B cell (primary cell): ENCODE measurements around the gene MAGI2. TPM values are rescaled to one million over a fixed set of nuclear protein-coding genes. Genes with fewer than 3 reads are reported as not detected.

Source experiments
- ATAC-seq: fragments of 200-7000 bp; cut with Tn5 transposase; one replicate; pipeline ENCODE4 v1.10.0; 2021; ENCODE audit warnings: low read depth, mild to moderate bottlenecking, moderate number of reproducible peaks, moderate library complexity
- CTCF ChIA-PET: fragments of 350-600 bp; sonication (Branson Sonifier 250); formaldehyde crosslinking; loops from one replicate; lab custom pipeline; 2021; ENCODE audit warnings: antibody characterized with exemption, inconsistent platforms; lab: Charles Lee
- POLR2A ChIA-PET: fragments of 350-600 bp; sonication (Branson Sonifier 250); formaldehyde crosslinking; loops from one replicate; lab custom pipeline; 2021; ENCODE audit warnings: antibody characterized with exemption; lab: Charles Lee
- DNase-seq: peaks from one replicate; pipeline ENCODE4 v3.0.0; 2013
- H2AFZ ChIP-seq: 2 replicates; pipeline ENCODE4 v1.6.1; 2012; ENCODE audit warnings: mild to moderate bottlenecking, low read depth, low read length; ENCODE audit not compliant: insufficient read depth, poor library complexity, severe bottlenecking
- H3K27ac ChIP-seq, 2 donors: 1 replicate in 1 of 2; 2 replicates in 1 of 2; pipeline ENCODE4 v1.5.1; 2012 to 2013; ENCODE audit warnings: low read length in 2 of 2, mild to moderate bottlenecking in 2 of 2, moderate library complexity in 1 of 2
- H3K27me3 ChIP-seq, 4 experiments: fragments of 200-600 bp in 1 of 4; sonication (generic) in 1 of 4; replicated peaks in 1 of 4; 1 replicate in 2 of 4; 2 replicates in 2 of 4; pipeline versions ENCODE4 v1.6.1 to v1.7.0; 2013 to 2016; ENCODE audit warnings: low read length in 3 of 4, mild to moderate bottlenecking in 2 of 4, mixed read lengths in 1 of 4, moderate library complexity in 1 of 4; ENCODE audit not compliant: insufficient read depth in 4 of 4, control insufficient read depth in 3 of 4; ENCODE audit errors: control extremely low read depth in 1 of 4
- H3K36me3 ChIP-seq, 2 experiments: replicated peaks in 1 of 2; 1 replicate in 1 of 2; 2 replicates in 1 of 2; pipeline versions ENCODE4 v1.6.1 to v1.7.1; 2013; ENCODE audit warnings: low read length in 1 of 2; ENCODE audit not compliant: insufficient read depth in 2 of 2, control insufficient read depth in 1 of 2; ENCODE audit errors: control extremely low read depth in 1 of 2, extremely low read depth in 1 of 2
- H3K4me1 ChIP-seq, 2 donors: fragments of 200-600 bp in 1 of 2; sonication (generic) in 1 of 2; 1 replicate in 1 of 2; 2 replicates in 1 of 2; pipeline versions ENCODE4 v1.5.1 to v1.6.1; 2013 to 2017; ENCODE audit warnings: low read length in 2 of 2; ENCODE audit not compliant: control insufficient read depth in 2 of 2, insufficient read depth in 2 of 2
- H3K4me2 ChIP-seq: replicated peaks from 2 replicates; pipeline ENCODE3; 2012; ENCODE audit warnings: mild to moderate bottlenecking, low read depth, low read length; ENCODE audit not compliant: poor library complexity, severe bottlenecking
- H3K4me3 ChIP-seq, 5 experiments: fragments of 200-600 bp in 1 of 5; sonication (generic) in 1 of 5; 1 replicate in 3 of 5; 2 replicates in 2 of 5; pipeline versions ENCODE4 v1.5.1 to v1.7.0; 2011 to 2016; ENCODE audit warnings: low read length in 4 of 5, mild to moderate bottlenecking in 4 of 5, low read depth in 2 of 5, control low read depth in 1 of 5, moderate library complexity in 1 of 5; ENCODE audit not compliant: insufficient read depth in 1 of 5; ENCODE audit errors: control extremely low read depth in 1 of 5, extremely low read depth in 1 of 5
- H3K79me2 ChIP-seq: fragments of 200-600 bp; sonication (generic); one replicate; pipeline ENCODE4 v1.6.0; 2016; ENCODE audit warnings: low read length; ENCODE audit not compliant: control insufficient read depth, insufficient read depth
- H3K9ac ChIP-seq: fragments of 200-600 bp; sonication (generic); 2 replicates; pipeline ENCODE4 v1.6.1; 2017; ENCODE audit warnings: mild to moderate bottlenecking, low read length, moderate library complexity
- H3K9me3 ChIP-seq, 3 donors: one replicate each; pipeline versions ENCODE4 v1.6.1 to v1.7.1; 2013; ENCODE audit warnings: low read length in 2 of 3; ENCODE audit not compliant: control insufficient read depth in 2 of 3, insufficient read depth in 1 of 3; ENCODE audit errors: control extremely low read depth in 1 of 3
- H4K20me1 ChIP-seq: 2 replicates; pipeline ENCODE4 v1.6.0; 2012; ENCODE audit warnings: mild to moderate bottlenecking, low read length; ENCODE audit not compliant: insufficient read depth, control insufficient read depth, poor library complexity, severe bottlenecking
- H3K27ac Mint-ChIP-seq: one replicate; pipeline ENCODE4 v1.8.0; 2021; ENCODE audit warnings: mixed read lengths
- H3K27me3 Mint-ChIP-seq: one replicate; pipeline ENCODE4 v1.8.0; 2021; ENCODE audit warnings: mixed read lengths
- H3K4me1 Mint-ChIP-seq: one replicate; pipeline ENCODE4 v1.8.0; 2021; ENCODE audit warnings: mixed read lengths
- H3K4me3 Mint-ChIP-seq: one replicate; pipeline ENCODE4 v1.8.0; 2021; ENCODE audit warnings: mixed read lengths
- H3K9me3 Mint-ChIP-seq: one replicate; pipeline ENCODE4 v1.8.0; 2022; ENCODE audit warnings: mixed read lengths; ENCODE audit not compliant: insufficient read depth
- CTCF ChIP-seq: fragments of 200-600 bp; IDR thresholded peaks from one replicate; pipeline ENCODE4 v1.8.0; 2022; ENCODE audit warnings: antibody characterized with exemption, mild to moderate bottlenecking
- EZH2 ChIP-seq: IDR thresholded peaks from 2 replicates; pipeline ENCODE4 v1.6.1; 2012; ENCODE audit warnings: borderline replicate concordance, low read depth, mild to moderate bottlenecking, moderate library complexity, low read length; ENCODE audit not compliant: insufficient read depth, poor library complexity, severe bottlenecking
- WGBS: methylation state at CpG from one replicate; pipeline ENCODE4 v1.1.5; 2013; ENCODE audit warnings: missing lambda C conversion rate; ENCODE audit not compliant: insufficient coverage; 5-methylcytosine and 5-hydroxymethylcytosine counted together
- intact Hi-C: fragments of 100-400 bp; cut with micrococcal nuclease; formaldehyde crosslinking; loops from one replicate; pipeline ENCODE4 v1.10.0; 2022
- polyA plus RNA-seq: library from polyadenylated mRNA; depleted of rRNA; stranded (reverse); fragments of >200 nt; gene quantifications from 2 replicates; pipeline ENCODE4 v1.2.3, GENCODE V29; 2012
- total RNA-seq, 2 donors: library from RNA; stranded (reverse); fragments of 120-200 nt in 1 of 2; gene quantifications; 1 replicate in 1 of 2; 2 replicates in 1 of 2; pipeline versions ENCODE4 v1.2.3 to v1.2.4, GENCODE V29; 2013 to 2022

Gene MAGI2
- total and polyA plus RNA-seq, 2 donors (not counting 1 experiment from before 2014, with no cell fraction given) = 0.16 to 0.64 TPM

- Histone ChIP-seq H3K27me3 (no peaks in the 10 kb centered on the region), H3K4me2 (no peak overlapping the region), H3K9me3 (no peaks in the 10 kb centered on the region), H3K4me3 (no peak overlapping the region), H3K4me1 (no peaks in the 10 kb centered on the region), H3K27ac (no peak overlapping the region), H3K9ac (no peak overlapping the region), H3K79me2 (no peaks in the 10 kb centered on the region), H4K20me1 (no peaks in the 10 kb centered on the region), H2AFZ (no peak overlapping the region), H3K36me3 (no peaks in the 10 kb centered on the region)
- TF ChIP-seq CTCF (no peak), EZH2 (no peak)
- intact Hi-C loops = no loop called here
- no peak for ATAC-seq
- Mint-ChIP-seq H3K27ac (no peak overlapping the region), H3K4me3 (no peak overlapping the region), H3K4me1 (no peaks in the 10 kb centered on the region), H3K9me3 (peaks cover 2% of the 10 kb centered on the region), H3K27me3 (no peaks in the 10 kb centered on the region)
- 98% methylated on average over 4 of the region's 4 CpGs for WGBS
- DNase-seq = no peak
- CTCF ChIA-PET = no interaction called here
- POLR2A ChIA-PET = no interaction called here
Observed at GRCh38 chr7:79216236-79216635, 237.2 kb downstream of the MAGI2 start.

DNA sequence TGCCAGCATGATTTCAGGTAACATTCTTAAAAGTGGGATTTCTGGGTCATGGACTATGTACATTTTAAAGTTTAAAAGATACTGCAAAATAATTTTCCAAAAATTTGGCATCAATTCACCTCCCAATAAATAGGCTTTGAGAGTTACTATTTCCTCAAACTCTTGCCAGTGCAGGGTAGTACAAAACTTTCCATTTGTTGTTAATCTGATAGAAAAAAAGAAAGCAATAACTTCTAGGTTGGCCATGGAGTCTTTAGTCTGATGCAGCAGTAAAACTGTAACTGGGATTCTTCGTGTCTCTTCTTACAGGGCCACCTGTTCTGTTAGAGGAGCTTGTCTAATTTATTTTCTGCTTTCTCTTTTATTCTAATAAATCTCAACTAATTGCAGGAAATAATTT, 241.1 kb downstream of the MAGI2 start:
- POLR2A ChIA-PET = no interaction called here
- H3K9ac ChIP-seq = no peak overlapping the region

More for the DNA sequence above, 241.1 kb downstream of the MAGI2 start:
- no peak for DNase-seq
- Mint-ChIP-seq H3K9me3 (peaks cover 4% of the 10 kb centered on the region), H3K27me3 (no peaks in the 10 kb centered on the region), H3K4me3 (no peak overlapping the region), H3K27ac (no peak overlapping the region), H3K4me1 (no peaks in the 10 kb centered on the region)
- Histone ChIP-seq H3K4me1 (no peaks in the 10 kb centered on the region), H3K4me2 (no peak overlapping the region), H3K27me3 (no peaks in the 10 kb centered on the region), H3K79me2 (no peaks in the 10 kb centered on the region), H3K9me3 (no peaks in the 10 kb centered on the region), H4K20me1 (no peaks in the 10 kb centered on the region), H3K36me3 (no peaks in the 10 kb centered on the region), H3K4me3 (no peak overlapping the region), H2AFZ (no peak overlapping the region), H3K27ac (no peak overlapping the region)
- no peak for TF ChIP-seq CTCF
- no peak for TF ChIP-seq EZH2
- CTCF ChIA-PET = no interaction called here
- WGBS = no CpG with 5 or more reads among the region's 1 CpG
- ATAC-seq = no peak
- intact Hi-C loops = no loop called here
